ENCODE measurements around the gene DDX59. TPM values are rescaled to one million over a fixed set of nuclear protein-coding genes. Genes with fewer than 3 reads are reported as not detected.

Gene DDX59
- total and polyA plus RNA-seq, 9 of the 15 experiments (the other 6 are each of a cell fraction or from before 2014, with no cell fraction given): 8.3 to 30.4 (median 19.8) TPM

DNA sequence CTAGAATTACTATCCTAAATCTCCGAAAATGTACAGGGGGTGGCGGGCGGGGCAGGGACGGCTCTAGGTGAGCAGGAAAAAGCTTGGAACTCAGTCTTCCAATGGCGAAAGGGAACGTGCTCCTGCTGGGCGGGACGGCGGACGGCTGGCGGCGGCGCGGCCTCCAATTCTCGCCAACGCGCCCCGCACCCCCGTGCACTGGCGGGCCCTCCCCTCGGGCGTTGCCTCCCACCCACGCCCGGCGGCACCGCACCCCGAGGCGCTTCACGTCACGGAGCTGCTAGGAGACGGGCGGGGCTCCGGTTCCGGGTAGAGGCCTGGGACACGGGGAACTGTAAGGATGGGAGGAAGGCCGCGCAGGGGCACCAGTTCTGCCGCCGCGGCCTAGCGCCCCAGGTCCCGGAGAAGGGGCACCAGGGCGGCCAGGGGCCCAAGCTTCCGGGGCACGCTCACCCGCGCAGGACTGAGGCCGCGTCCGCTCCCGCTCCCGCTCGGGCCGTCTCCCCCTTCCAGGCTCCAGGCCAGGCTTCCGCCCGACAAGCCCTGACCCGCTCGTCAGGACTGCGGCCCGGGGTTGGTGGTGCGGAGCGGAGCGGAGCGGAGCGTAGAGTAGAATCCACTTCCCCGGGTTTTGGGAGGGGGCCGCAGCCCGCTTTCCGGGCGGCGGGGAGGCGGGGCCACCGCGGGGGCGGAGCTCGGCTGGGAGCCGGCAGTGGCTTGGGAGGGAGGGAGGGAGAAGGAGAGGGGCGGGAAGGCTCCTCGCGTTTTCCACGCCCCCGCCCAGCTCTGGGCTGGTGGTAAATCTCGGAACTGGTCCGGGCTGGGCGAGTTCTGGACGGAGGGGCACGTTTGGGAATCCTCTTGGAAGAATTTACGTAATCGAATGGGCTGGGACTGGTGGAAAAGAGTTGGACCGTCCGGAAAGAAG lies at the start of gene DDX59 (continued):
- TF ChIP-seq, protein P1, sequence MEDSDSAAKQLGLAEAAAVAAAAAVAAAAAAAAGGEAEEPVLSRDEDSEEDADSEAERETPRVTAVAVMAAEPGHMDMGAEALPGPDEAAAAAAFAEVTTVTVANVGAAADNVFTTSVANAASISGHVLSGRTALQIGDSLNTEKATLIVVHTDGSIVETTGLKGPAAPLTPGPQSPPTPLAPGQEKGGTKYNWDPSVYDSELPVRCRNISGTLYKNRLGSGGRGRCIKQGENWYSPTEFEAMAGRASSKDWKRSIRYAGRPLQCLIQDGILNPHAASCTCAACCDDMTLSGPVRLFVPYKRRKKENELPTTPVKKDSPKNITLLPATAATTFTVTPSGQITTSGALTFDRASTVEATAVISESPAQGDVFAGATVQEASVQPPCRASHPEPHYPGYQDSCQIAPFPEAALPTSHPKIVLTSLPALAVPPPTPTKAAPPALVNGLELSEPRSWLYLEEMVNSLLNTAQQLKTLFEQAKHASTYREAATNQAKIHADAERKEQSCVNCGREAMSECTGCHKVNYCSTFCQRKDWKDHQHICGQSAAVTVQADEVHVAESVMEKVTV (CRISPR knock-in tag; IDR thresholded peaks at IDR 0.05): no peak
- peak; percentile 82; the same call in 1 of the 2 replicates for TF ChIP-seq GATAD2A (IDR thresholded peaks at IDR 0.05)
- TF ChIP-seq, protein P2, sequence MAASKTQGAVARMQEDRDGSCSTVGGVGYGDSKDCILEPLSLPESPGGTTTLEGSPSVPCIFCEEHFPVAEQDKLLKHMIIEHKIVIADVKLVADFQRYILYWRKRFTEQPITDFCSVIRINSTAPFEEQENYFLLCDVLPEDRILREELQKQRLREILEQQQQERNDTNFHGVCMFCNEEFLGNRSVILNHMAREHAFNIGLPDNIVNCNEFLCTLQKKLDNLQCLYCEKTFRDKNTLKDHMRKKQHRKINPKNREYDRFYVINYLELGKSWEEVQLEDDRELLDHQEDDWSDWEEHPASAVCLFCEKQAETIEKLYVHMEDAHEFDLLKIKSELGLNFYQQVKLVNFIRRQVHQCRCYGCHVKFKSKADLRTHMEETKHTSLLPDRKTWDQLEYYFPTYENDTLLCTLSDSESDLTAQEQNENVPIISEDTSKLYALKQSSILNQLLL (CRISPR knock-in tag; IDR thresholded peaks at IDR 0.05; ENCODE audit: borderline replicate concordance): no peak
- peak; percentile 87 for TF ChIP-seq GTF2E2 (tag; IDR thresholded peaks at IDR 0.05)
- no peak for TF ChIP-seq NCOA4 (IDR thresholded peaks at IDR 0.05; ENCODE audit: partially characterized antibody)
- TF ChIP-seq CSDE1 (IDR thresholded peaks at IDR 0.05): peak in 1 of 2 experiments; percentile 63; a peak in 1 of 4 replicates
- TF ChIP-seq KLF16 (IDR thresholded peaks at IDR 0.05): peak; percentile 53; the same call in 1 of the 2 replicates
- no peak for TF ChIP-seq THRAP3 (IDR thresholded peaks at IDR 0.05; ENCODE audit: borderline replicate concordance)
- TF ChIP-seq SRF (CRISPR knock-in tag; IDR thresholded peaks at IDR 0.05): peak in 1 of 2 experiments; percentile 51; a peak in 1 of 4 replicates
- peak; percentile 93 for TF ChIP-seq RBM22 (IDR thresholded peaks at IDR 0.05; ENCODE audit: low read depth, low read length, poor library complexity, severe bottlenecking)
- no peak for TF ChIP-seq ESRRB (CRISPR knock-in tag; IDR thresholded peaks at IDR 0.05; ENCODE audit: borderline replicate concordance)
- TF ChIP-seq ZSCAN29 (IDR thresholded peaks at IDR 0.05): peak; percentile 76
- peak; percentile 87 for TF ChIP-seq ZBTB17 (CRISPR knock-in tag; IDR thresholded peaks at IDR 0.05)
- 0 out of 2 replicates have a peak, but pooled peaks have one; percentile 66 for TF ChIP-seq NR2C2 (CRISPR knock-in tag; IDR thresholded peaks at IDR 0.05)
- peak; percentile 89 for TF ChIP-seq NR2C2 (tag; IDR thresholded peaks at IDR 0.05)
- TF ChIP-seq RCOR1 (IDR thresholded peaks at IDR 0.05; ENCODE audit: borderline replicate concordance in 1 of 2, low read depth in 2 of 2, low read length in 2 of 2): peak; percentile 49 to 70; a peak in 2 of 4 replicates
- TF ChIP-seq ZNF778 (CRISPR knock-in tag; IDR thresholded peaks at IDR 0.05): no peak
- peak; percentile 99 for TF ChIP-seq HMGN3 (IDR thresholded peaks at IDR 0.05; ENCODE audit: borderline replicate concordance, extremely low read depth, insufficient read length, low read depth, low read length)
- TF ChIP-seq, protein P3, sequence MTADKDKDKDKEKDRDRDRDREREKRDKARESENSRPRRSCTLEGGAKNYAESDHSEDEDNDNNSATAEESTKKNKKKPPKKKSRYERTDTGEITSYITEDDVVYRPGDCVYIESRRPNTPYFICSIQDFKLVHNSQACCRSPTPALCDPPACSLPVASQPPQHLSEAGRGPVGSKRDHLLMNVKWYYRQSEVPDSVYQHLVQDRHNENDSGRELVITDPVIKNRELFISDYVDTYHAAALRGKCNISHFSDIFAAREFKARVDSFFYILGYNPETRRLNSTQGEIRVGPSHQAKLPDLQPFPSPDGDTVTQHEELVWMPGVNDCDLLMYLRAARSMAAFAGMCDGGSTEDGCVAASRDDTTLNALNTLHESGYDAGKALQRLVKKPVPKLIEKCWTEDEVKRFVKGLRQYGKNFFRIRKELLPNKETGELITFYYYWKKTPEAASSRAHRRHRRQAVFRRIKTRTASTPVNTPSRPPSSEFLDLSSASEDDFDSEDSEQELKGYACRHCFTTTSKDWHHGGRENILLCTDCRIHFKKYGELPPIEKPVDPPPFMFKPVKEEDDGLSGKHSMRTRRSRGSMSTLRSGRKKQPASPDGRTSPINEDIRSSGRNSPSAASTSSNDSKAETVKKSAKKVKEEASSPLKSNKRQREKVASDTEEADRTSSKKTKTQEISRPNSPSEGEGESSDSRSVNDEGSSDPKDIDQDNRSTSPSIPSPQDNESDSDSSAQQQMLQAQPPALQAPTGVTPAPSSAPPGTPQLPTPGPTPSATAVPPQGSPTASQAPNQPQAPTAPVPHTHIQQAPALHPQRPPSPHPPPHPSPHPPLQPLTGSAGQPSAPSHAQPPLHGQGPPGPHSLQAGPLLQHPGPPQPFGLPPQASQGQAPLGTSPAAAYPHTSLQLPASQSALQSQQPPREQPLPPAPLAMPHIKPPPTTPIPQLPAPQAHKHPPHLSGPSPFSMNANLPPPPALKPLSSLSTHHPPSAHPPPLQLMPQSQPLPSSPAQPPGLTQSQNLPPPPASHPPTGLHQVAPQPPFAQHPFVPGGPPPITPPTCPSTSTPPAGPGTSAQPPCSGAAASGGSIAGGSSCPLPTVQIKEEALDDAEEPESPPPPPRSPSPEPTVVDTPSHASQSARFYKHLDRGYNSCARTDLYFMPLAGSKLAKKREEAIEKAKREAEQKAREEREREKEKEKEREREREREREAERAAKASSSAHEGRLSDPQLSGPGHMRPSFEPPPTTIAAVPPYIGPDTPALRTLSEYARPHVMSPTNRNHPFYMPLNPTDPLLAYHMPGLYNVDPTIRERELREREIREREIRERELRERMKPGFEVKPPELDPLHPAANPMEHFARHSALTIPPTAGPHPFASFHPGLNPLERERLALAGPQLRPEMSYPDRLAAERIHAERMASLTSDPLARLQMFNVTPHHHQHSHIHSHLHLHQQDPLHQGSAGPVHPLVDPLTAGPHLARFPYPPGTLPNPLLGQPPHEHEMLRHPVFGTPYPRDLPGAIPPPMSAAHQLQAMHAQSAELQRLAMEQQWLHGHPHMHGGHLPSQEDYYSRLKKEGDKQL (CRISPR knock-in tag; IDR thresholded peaks at IDR 0.05; ENCODE audit: borderline replicate concordance): 0 out of 2 replicates have a peak, but pooled peaks have one; percentile 48

Measured in K562 (cell line).